K562 (cell line): ENCODE measurements around the gene HDAC7. TPM values are rescaled to one million over a fixed set of nuclear protein-coding genes. Genes with fewer than 3 reads are reported as not detected.

Source experiments
- ATAC-seq: fragments of 200-7000 bp; cut with Tn5 transposase; 3 replicates; pipeline ENCODE4 v1.9.1; 2020; ENCODE audit warnings: moderate library complexity
- BruUV-seq: library from RNA; stranded (reverse); fragments of 400-500 nt; replicated peaks from 2 replicates; lab custom pipeline; 2021; lab: Mats Ljungman, UMichigan
- CTCF ChIA-PET: fragments of 300-600 bp; formaldehyde crosslinking; extraction: SDS; loops from one replicate; lab custom pipeline; 2021; ENCODE audit warnings: low intra/inter-chr PET ratio; lab: Yijun Ruan, JAX
- POLR2A ChIA-PET: fragments of 300-600, 350-650 bp; sonication (Branson Sonifier 250); formaldehyde crosslinking; extraction: SDS; loops from one replicate; lab custom pipeline; 2021; ENCODE audit warnings: antibody characterized with exemption, inconsistent platforms; lab: Yijun Ruan, JAX
- DNase-seq, 4 experiments: peaks; one replicate each; pipeline versions ENCODE4 v3.0.0 to v3.0.0-alpha.2; 2011 to 2018; ENCODE audit warnings: low spot score in 3 of 4, mixed read lengths in 3 of 4; ENCODE audit errors: extremely low read depth in 1 of 4
- FAIRE-seq: peaks from 2 replicates; lab custom pipeline; 2011; peaks lifted over from hg19 to GRCh38; lab: Jason Lieb, UNC
- H2AFZ ChIP-seq: 2 replicates; pipeline ENCODE4 v1.6.0; 2011; ENCODE audit warnings: low read depth, low read length, control low read depth, inconsistent platforms
- H3K27ac ChIP-seq: fragments of 200-600 bp; 3 replicates; pipeline ENCODE4 v1.8.0; 2011; ENCODE audit warnings: low read depth, mild to moderate bottlenecking, control low read depth, inconsistent platforms, low read length, moderate library complexity, mixed read lengths; ENCODE audit errors: extremely low read depth
- H3K27me3 ChIP-seq, 2 experiments: fragments of 300-600 bp in 1 of 2; 2 replicates in 1 of 2; 3 replicates in 1 of 2; pipeline versions ENCODE4 v1.6.0 to v1.8.0; 2011; ENCODE audit warnings: inconsistent platforms in 2 of 2, low read length in 2 of 2, mild to moderate bottlenecking in 1 of 2, mixed read lengths in 1 of 2, moderate library complexity in 1 of 2; ENCODE audit not compliant: control insufficient read depth in 2 of 2, insufficient read depth in 2 of 2
- H3K36me3 ChIP-seq: fragments of 300-600 bp; 3 replicates; pipeline ENCODE4 v1.8.0; 2011; ENCODE audit warnings: mild to moderate bottlenecking, low read length, inconsistent platforms; ENCODE audit not compliant: control insufficient read depth, insufficient read depth
- H3K4me1 ChIP-seq, 2 experiments: fragments of 200-600 bp in 1 of 2; replicated peaks in 1 of 2; 2 replicates in 1 of 2; 3 replicates in 1 of 2; pipeline versions ENCODE4 v1.5.1 to v1.8.0; 2011; ENCODE audit warnings: inconsistent platforms in 2 of 2, low read length in 2 of 2, mild to moderate bottlenecking in 1 of 2, mixed read lengths in 1 of 2, moderate library complexity in 1 of 2; ENCODE audit not compliant: control insufficient read depth in 2 of 2, insufficient read depth in 2 of 2
- H3K4me2 ChIP-seq: 2 replicates; pipeline ENCODE4 v1.6.1; 2011; ENCODE audit warnings: low read length, control low read depth, inconsistent platforms, mixed read lengths; ENCODE audit not compliant: insufficient read depth
- H3K4me3 ChIP-seq: fragments of 200-600 bp; sonication (generic), shearing (Covaris generic); 2 replicates; pipeline ENCODE4 v1.5.1; 2016; ENCODE audit warnings: control low read depth, inconsistent platforms
- H3K79me2 ChIP-seq: fragments of 200-600 bp; 3 replicates; pipeline ENCODE4 v1.8.0; 2011; ENCODE audit warnings: low read length, inconsistent platforms; ENCODE audit not compliant: control insufficient read depth, insufficient read depth
- H3K9ac ChIP-seq, 2 experiments: 2 replicates each; pipeline versions ENCODE4 v1.6.0 to v1.6.1; 2011; ENCODE audit warnings: low read depth in 2 of 2, low read length in 2 of 2, control low read depth in 1 of 2, inconsistent platforms in 1 of 2, mild to moderate bottlenecking in 1 of 2, mixed read lengths in 1 of 2; ENCODE audit not compliant: insufficient read depth in 1 of 2
- H3K9me1 ChIP-seq: one replicate; pipeline ENCODE4 v1.6.0; 2011; ENCODE audit warnings: inconsistent platforms, mild to moderate bottlenecking, low read length, moderate library complexity; ENCODE audit not compliant: control insufficient read depth, insufficient read depth
- H3K9me3 ChIP-seq: replicated peaks from 2 replicates; pipeline ENCODE4 v1.5.1; 2011; ENCODE audit warnings: low read depth, low read length, inconsistent platforms; ENCODE audit not compliant: control insufficient read depth, insufficient read depth
- H4K20me1 ChIP-seq: replicated peaks from 2 replicates; pipeline ENCODE4 v1.6.1; 2011; ENCODE audit warnings: low read length, inconsistent platforms, mixed read lengths; ENCODE audit not compliant: control insufficient read depth, insufficient read depth
- DDX20 ChIP-seq: fragments of 450-650 bp; IDR thresholded peaks from 2 replicates; pipeline ENCODE4 v1.6.1; 2016; ENCODE audit warnings: missing genetic modification characterization, low read depth, mild to moderate bottlenecking, missing compliant biosample characterization, moderate library complexity
- ELF4 ChIP-seq: fragments of 450-650 bp; formaldehyde crosslinking; IDR thresholded peaks from 2 replicates; pipeline ENCODE4 v1.4.0; 2022; ENCODE audit warnings: missing genetic modification characterization
- KAT2B ChIP-seq: IDR thresholded peaks from one replicate; pipeline ENCODE4 v1.6.1; 2012; ENCODE audit warnings: low read depth, mild to moderate bottlenecking, control low read depth, inconsistent platforms, low read length, moderate library complexity
- KDM4B ChIP-seq, 2 experiments: fragments of 450-650 bp in 1 of 2; sonication (generic) in 1 of 2; IDR thresholded peaks; 2 replicates each; pipeline ENCODE4 v1.6.1; 2016 to 2017; ENCODE audit warnings: borderline replicate concordance in 2 of 2, antibody characterized with exemption in 1 of 2, low read depth in 1 of 2, mild to moderate bottlenecking in 1 of 2
- ZBTB33 ChIP-seq: sonication (generic); formaldehyde crosslinking; IDR thresholded peaks from 2 replicates; pipeline ENCODE4 v1.8.1; 2023; ENCODE audit warnings: mild to moderate bottlenecking, missing genetic modification reagents
- ZNF197 ChIP-seq: fragments of 200-800 bp; sonication (Bioruptor generic); IDR thresholded peaks from 2 replicates; pipeline ENCODE4 v1.6.1; 2016; ENCODE audit warnings: low read depth, missing genetic modification characterization, missing compliant biosample characterization
- ZNF408 ChIP-seq: fragments of 250-450 bp; sonication (Bioruptor Pico); IDR thresholded peaks from 2 replicates; pipeline ENCODE4 v1.4.0; 2020; ENCODE audit warnings: low read depth, mild to moderate bottlenecking, moderate library complexity
- ZNF518B ChIP-seq: fragments of 250-450 bp; sonication (Bioruptor Pico); IDR thresholded peaks from 2 replicates; pipeline ENCODE4 v1.5.0; 2021; ENCODE audit warnings: mild to moderate bottlenecking, moderate library complexity
- WGBS: fragments of 100-300 bp; shearing (Covaris generic); methylation state at CpG from one replicate; pipeline ENCODE4 v1.1.6; 2016; ENCODE audit warnings: low coverage, mixed read lengths; ENCODE audit not compliant: insufficient coverage; ENCODE audit errors: missing lambda C conversion rate; 5-methylcytosine and 5-hydroxymethylcytosine counted together
- in situ Hi-C: fragments of 300-500 bp; cut with MboI; formaldehyde crosslinking; loops from 4 replicates; pipeline ENCODE4 v1.15.0; 2018; ENCODE audit warnings: inconsistent platforms, mixed read lengths
- intact Hi-C: fragments of 100-400 bp; cut with micrococcal nuclease; formaldehyde crosslinking; loops from 2 replicates; pipeline ENCODE4 v1.14.2; 2022
- polyA plus RNA-seq, 8 experiments: library from polyadenylated mRNA; depleted of rRNA in 4 of 8; stranded (reverse) in 5 of 8; unstranded in 3 of 8; fragments of >200 nt; fragmentation: Nextera tagmentation in 2 of 8; fragmentation: Illumina TruSeq in 1 of 8; extraction: Ambion mirVana in 2 of 8; extraction: Trizol in 1 of 8; gene quantifications; 2 replicates each; pipeline versions ENCODE4 v1.2.1 to v1.2.3, GENCODE V29; 2011 to 2014; ENCODE audit warnings: inconsistent platforms in 1 of 8, missing spikeins in 1 of 8
- total RNA-seq, 7 experiments: library from RNA; depleted of rRNA in 6 of 7; stranded (reverse); fragments of >200 nt in 6 of 7; fragmentation: Illumina TruSeq in 2 of 7; extraction: Trizol in 2 of 7; gene quantifications; 2 replicates each; pipeline versions ENCODE4 v1.2.1 to v1.2.3, GENCODE V29; 2011 to 2021; ENCODE audit warnings: low replicate concordance in 1 of 7

HDAC7 gene
- total and polyA plus RNA-seq, 9 of the 15 experiments (the other 6 are each of a cell fraction or from before 2014, with no cell fraction given): 2.5 to 129 (median 31.1) TPM

GRCh38 chr12:47824198-47824597 lies 4.5 kb upstream of the HDAC7 start:
- Histone ChIP-seq H3K9me1 (no peaks in the 10 kb centered on the region), H3K27ac (no peak overlapping the region), H4K20me1 (no peaks in the 10 kb centered on the region), H3K36me3 (no peaks in the 10 kb centered on the region), H3K4me2 (no peak overlapping the region), H3K79me2 (peaks cover 15% of the 10 kb centered on the region), H3K9me3 (no peaks in the 10 kb centered on the region), H3K9ac (peak overlapping the region in 1 of 2 experiments; percentile 14; a peak in 1 of 4 replicates), H3K4me3 (no peak overlapping the region), H2AFZ (no peak overlapping the region), H3K4me1 (peaks cover 32 to 33% of the 10 kb centered on the region in 2 experiments), H3K27me3 (no peaks in the 10 kb centered on the region)
- ChIA-PET CTCF (no interaction called here), POLR2A (interaction anchor here (0.7 kb wide), 2 partner anchors 43 to 116 kb away, joined by 3 to 4 read pairs; no protein-coding TSS in a partner anchor)
- BruUV-seq: no TSS peak
- in situ Hi-C loops (no loop called here), intact Hi-C loops (no loop called here)
- ATAC-seq (no peak), DNase-seq (no peak), FAIRE-seq (no peak)
- TF ChIP-seq KAT2B: no peak
- TF ChIP-seq ELF4 (CRISPR knock-in tag): no peak
- TF ChIP-seq KDM4B (IDR thresholded peaks at IDR 0.05; ENCODE audit: borderline replicate concordance in 2 of 2, low read depth in 1 of 2): no peak
- TF ChIP-seq ZNF408 (CRISPR knock-in tag): no peak
- no peak for TF ChIP-seq ZNF197 (CRISPR knock-in tag)
- TF ChIP-seq ZNF518B (CRISPR knock-in tag): no peak
- no peak for TF ChIP-seq DDX20
- TF ChIP-seq ZBTB33 (CRISPR knock-in tag): no peak
- WGBS: 40% methylated on average over 1 of the region's 2 CpGs
